ENCODE measurements around the gene DLG2. TPM values are rescaled to one million over a fixed set of nuclear protein-coding genes. Genes with fewer than 3 reads are reported as not detected.

Gene DLG2
- total RNA-seq, 2 donors from 2014 or later = 3.8 to 16.4 TPM

DNA sequence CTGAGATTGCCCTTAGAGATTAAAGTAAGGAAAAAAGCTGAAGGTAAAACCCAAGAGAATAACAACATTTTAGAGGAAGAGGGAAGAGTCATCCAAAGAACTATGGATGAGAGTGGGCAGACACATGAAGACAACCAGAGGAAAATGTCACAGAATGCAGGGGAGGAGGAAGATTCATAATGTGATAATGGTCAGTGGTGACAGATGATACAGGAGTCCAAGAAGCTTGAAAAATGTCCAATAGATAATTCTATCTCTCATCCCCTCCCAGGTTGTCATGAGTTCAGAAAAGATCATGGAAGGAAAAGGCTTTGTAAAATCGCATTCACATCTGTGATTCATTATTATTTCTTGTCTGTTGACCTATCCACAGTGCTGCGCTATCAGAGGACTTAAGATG, 2058.6 kb downstream of the DLG2 start:
- TF ChIP-seq, protein P1, sequence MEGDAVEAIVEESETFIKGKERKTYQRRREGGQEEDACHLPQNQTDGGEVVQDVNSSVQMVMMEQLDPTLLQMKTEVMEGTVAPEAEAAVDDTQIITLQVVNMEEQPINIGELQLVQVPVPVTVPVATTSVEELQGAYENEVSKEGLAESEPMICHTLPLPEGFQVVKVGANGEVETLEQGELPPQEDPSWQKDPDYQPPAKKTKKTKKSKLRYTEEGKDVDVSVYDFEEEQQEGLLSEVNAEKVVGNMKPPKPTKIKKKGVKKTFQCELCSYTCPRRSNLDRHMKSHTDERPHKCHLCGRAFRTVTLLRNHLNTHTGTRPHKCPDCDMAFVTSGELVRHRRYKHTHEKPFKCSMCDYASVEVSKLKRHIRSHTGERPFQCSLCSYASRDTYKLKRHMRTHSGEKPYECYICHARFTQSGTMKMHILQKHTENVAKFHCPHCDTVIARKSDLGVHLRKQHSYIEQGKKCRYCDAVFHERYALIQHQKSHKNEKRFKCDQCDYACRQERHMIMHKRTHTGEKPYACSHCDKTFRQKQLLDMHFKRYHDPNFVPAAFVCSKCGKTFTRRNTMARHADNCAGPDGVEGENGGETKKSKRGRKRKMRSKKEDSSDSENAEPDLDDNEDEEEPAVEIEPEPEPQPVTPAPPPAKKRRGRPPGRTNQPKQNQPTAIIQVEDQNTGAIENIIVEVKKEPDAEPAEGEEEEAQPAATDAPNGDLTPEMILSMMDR (IDR thresholded peaks at IDR 0.05) = no peak
- Histone ChIP-seq H3K27me3 (replicated peaks; ENCODE audit: insufficient read depth) (no peaks in the 10 kb centered on the region), H3K36me3 (no peaks in the 10 kb centered on the region), H3K4me3 (no peak overlapping the region), H3K4me1 (ENCODE audit: control insufficient read depth in 1 of 2, low read depth in 2 of 2) (no peaks in the 10 kb centered on the region), H3K27ac (no peak overlapping the region), H3K9me3 (no peaks in the 10 kb centered on the region)
- ATAC-seq (ENCODE audit: insufficient number of reproducible peaks, low FRiP score, low read depth) = no peak
- no peak for DNase-seq (ENCODE audit: low spot score)

DNA sequence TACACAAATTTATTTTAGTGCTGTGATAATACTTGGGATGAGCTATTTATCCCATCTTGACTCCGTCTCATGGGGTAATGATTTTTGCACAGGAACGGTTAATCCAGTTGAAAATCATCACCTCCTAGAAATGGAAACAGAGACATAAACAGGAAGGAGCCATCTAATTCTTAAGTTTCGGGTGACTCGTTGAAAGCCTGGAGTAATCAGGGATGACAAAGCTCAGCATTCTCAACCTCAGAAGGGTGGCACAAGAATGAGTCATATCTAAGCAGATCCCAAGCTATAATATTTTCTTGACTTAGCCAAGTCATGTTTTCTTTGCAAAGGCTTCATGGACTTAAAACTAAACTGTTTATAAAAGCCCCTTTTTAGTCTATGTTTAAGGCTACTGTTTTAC, 2060.2 kb downstream of the DLG2 start:
- no peak overlapping the region for H3K4me3 ChIP-seq
- H3K36me3 ChIP-seq = no peaks in the 10 kb centered on the region
- TF ChIP-seq, protein P1 (IDR thresholded peaks at IDR 0.05) = no peak
- no peaks in the 10 kb centered on the region for H3K4me1 ChIP-seq (ENCODE audit: control insufficient read depth in 1 of 2, low read depth in 2 of 2)
- DNase-seq (ENCODE audit: low spot score) (no peak), ATAC-seq (ENCODE audit: insufficient number of reproducible peaks, low FRiP score, low read depth) (no peak)
- H3K27ac ChIP-seq = no peak overlapping the region
- no peaks in the 10 kb centered on the region for H3K27me3 ChIP-seq (replicated peaks; ENCODE audit: insufficient read depth)
- H3K9me3 ChIP-seq = no peaks in the 10 kb centered on the region

DNA sequence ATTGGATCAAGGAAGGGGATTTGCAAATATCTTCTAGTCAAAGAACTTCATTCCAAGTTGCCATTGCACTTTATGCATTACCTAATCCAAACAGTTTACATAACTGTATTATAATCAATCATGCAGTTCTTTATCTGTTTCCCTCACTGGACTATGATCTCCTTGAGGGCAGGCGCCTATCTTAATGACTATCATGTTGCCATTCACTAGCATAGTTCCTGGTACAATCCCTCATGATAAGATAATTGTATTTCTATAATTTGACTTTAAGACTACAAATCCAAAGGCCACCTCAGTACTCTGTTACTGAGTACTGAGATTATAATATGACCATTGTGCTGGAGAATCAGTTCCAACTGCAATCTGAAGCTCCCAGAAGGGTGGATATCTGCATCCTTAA, 2062.3 kb downstream of the DLG2 start:
- H3K4me1 ChIP-seq (ENCODE audit: control insufficient read depth in 1 of 2, low read depth in 2 of 2) = no peaks in the 10 kb centered on the region
- no peaks in the 10 kb centered on the region for H3K36me3 ChIP-seq
- DNase-seq (ENCODE audit: low spot score) = no peak
- no peaks in the 10 kb centered on the region for H3K27me3 ChIP-seq (replicated peaks; ENCODE audit: insufficient read depth)
- ATAC-seq (ENCODE audit: insufficient number of reproducible peaks, low FRiP score, low read depth) = no peak
- no peaks in the 10 kb centered on the region for H3K9me3 ChIP-seq
- no peak overlapping the region for H3K27ac ChIP-seq
- no peak overlapping the region for H3K4me3 ChIP-seq
- TF ChIP-seq, protein P1 (IDR thresholded peaks at IDR 0.05) = no peak

DNA sequence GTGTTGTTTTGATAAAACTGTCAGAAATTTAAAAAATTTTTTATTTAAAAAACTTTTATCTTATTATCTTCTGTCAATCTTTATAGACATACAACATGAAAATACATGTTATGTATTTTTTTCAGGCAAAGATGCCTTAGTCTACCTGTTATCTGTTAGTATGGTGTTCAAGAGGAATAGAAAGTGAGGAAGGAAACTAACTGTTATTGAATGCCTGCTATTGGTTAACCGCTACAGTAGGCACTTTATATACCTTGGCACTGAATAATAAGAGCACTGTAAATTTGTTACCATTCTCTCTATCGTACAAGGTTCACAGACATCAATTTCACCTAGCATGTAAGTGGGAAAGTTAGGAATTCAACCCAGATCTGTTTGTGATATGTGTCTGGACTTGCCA, 2068.9 kb downstream of the DLG2 start:
- ATAC-seq (ENCODE audit: insufficient number of reproducible peaks, low FRiP score, low read depth) (no peak), DNase-seq (ENCODE audit: low spot score) (no peak)
- Histone ChIP-seq H3K27ac (no peak overlapping the region), H3K27me3 (replicated peaks; ENCODE audit: insufficient read depth) (no peaks in the 10 kb centered on the region), H3K4me3 (no peak overlapping the region), H3K4me1 (ENCODE audit: control insufficient read depth in 1 of 2, low read depth in 2 of 2) (no peaks in the 10 kb centered on the region), H3K36me3 (no peaks in the 10 kb centered on the region), H3K9me3 (no peaks in the 10 kb centered on the region)
- TF ChIP-seq, protein P1 (IDR thresholded peaks at IDR 0.05) = no peak

DNA sequence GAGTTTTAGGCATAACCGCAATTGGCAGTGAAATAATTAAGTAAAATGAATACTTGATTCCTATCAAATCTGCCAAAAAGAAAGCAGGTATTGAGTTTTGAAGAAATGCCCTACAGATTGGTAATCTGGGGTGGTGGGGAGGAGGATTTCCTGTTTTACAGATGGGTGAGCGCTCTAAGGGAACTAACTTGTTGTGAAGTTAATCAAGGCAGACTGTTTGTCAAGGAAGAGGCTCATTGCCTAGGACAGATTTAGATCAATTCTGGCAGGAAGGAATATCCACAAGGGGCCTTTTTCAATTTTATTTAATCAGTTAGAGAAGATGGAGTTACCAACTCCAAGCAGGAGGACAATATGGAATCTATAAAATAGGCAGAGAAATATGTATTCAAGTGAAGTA, 2069.5 kb downstream of the DLG2 start:
- DNase-seq (ENCODE audit: low spot score) = no peak
- Histone ChIP-seq H3K27me3 (replicated peaks; ENCODE audit: insufficient read depth) (no peaks in the 10 kb centered on the region), H3K4me1 (ENCODE audit: control insufficient read depth in 1 of 2, low read depth in 2 of 2) (no peaks in the 10 kb centered on the region), H3K36me3 (no peaks in the 10 kb centered on the region), H3K9me3 (no peaks in the 10 kb centered on the region), H3K4me3 (no peak overlapping the region), H3K27ac (no peak overlapping the region)
- no peak for ATAC-seq (ENCODE audit: insufficient number of reproducible peaks, low FRiP score, low read depth)
- TF ChIP-seq, protein P1 (IDR thresholded peaks at IDR 0.05) = no peak

All from thoracic aorta (tissue), 2 donors.